Tibial nerve (tissue), 4 donors: ENCODE measurements around the gene TMEM170B. TPM values are rescaled to one million over a fixed set of nuclear protein-coding genes. Genes with fewer than 3 reads are reported as not detected.

Experiments used
- DNase-seq, 2 donors: peaks; one replicate each; pipeline ENCODE4 v3.0.0-alpha.2; 2019; ENCODE audit warnings: low spot score in 2 of 2
- H3K27ac ChIP-seq, 4 donors: fragments of 200-600 bp; sonication (generic) in 3 of 4; one replicate each; pipeline ENCODE4 v1.5.1; 2017 to 2019; ENCODE audit warnings: mild to moderate bottlenecking in 1 of 4
- H3K27me3 ChIP-seq, 2 donors: fragments of 200-600 bp; sonication (generic) in 1 of 2; one replicate each; pipeline versions ENCODE4 v1.5.1 to v1.6.0; 2017 to 2019
- H3K36me3 ChIP-seq, 3 donors: fragments of 200-600 bp; sonication (generic); one replicate each; pipeline ENCODE4 v1.5.1; 2018 to 2019
- H3K4me1 ChIP-seq, 4 donors: fragments of 200-600 bp; sonication (generic) in 3 of 4; one replicate each; pipeline ENCODE4 v1.5.1; 2017 to 2019
- H3K4me3 ChIP-seq, 4 donors: fragments of 200-600 bp; sonication (generic) in 3 of 4; one replicate each; pipeline ENCODE4 v1.5.1; 2017 to 2019; ENCODE audit warnings: mild to moderate bottlenecking in 1 of 4, moderate library complexity in 1 of 4
- H3K9me3 ChIP-seq, 4 donors: fragments of 200-600 bp; sonication (generic) in 3 of 4; one replicate each; pipeline ENCODE4 v1.5.1; 2017 to 2019
- EP300 ChIP-seq, 2 donors: sonication (generic); formaldehyde crosslinking; IDR thresholded peaks; one replicate each; pipeline ENCODE4 v1.6.1; 2017; ENCODE audit warnings: antibody characterized with exemption in 2 of 2, mild to moderate bottlenecking in 1 of 2
- POLR2A ChIP-seq, 2 donors: fragments of 450-650 bp; IDR thresholded peaks; one replicate each; pipeline ENCODE4 v1.6.1; 2017; ENCODE audit warnings: antibody characterized with exemption in 2 of 2, mild to moderate bottlenecking in 2 of 2, moderate library complexity in 2 of 2
- WGBS, 2 donors: methylation state at CpG; one replicate each; pipeline ENCODE4 v1.1.5; 2018; 5-methylcytosine and 5-hydroxymethylcytosine counted together
- total RNA-seq, 4 donors: library from RNA; depleted of rRNA; stranded (reverse); fragments of >200 nt; gene quantifications; one replicate each; pipeline ENCODE4 v1.1.0, GENCODE V29; 2016
- TF ChIP-seq, protein P1 (sequence below), 5 experiments: fragments of 200-600 bp in 3 of 5; fragments of 450-650 bp in 2 of 5; sonication (generic) in 3 of 5; IDR thresholded peaks; one replicate each; pipeline ENCODE4 v1.5.1; 2016 to 2019; ENCODE audit warnings: antibody characterized with exemption in 5 of 5, mild to moderate bottlenecking in 3 of 5, moderate library complexity in 2 of 5

TMEM170B gene
- total RNA-seq, 4 donors from 2014 or later, result 6.1 to 8.7 (median 7.4) TPM

DNA sequence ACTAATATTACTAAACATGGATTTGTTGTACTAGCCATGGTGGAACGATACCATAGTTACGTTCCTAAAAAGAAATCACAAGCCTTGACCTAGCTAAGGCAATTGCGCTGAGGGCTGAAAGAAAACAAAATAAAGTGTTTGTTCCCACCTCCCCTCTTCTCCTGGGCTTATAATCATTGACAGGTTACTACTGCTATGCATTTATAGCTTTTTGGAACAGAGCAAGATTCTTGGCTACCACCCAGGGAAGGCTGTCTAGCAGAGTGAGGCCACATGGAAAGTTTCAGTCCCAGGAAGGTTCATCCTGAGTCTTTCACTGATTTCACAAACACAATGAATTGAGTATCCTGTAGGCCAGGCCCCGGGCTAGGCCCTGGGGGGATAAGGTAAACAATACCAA, 84.6 kb downstream of the TMEM170B start:
- peaks cover 0 to 4% (median 0%) of the 10 kb centered on the region in 4 donors for H3K4me1 ChIP-seq
- H3K27me3 ChIP-seq, result no peaks in the 10 kb centered on the region
- no peaks in the 10 kb centered on the region for H3K36me3 ChIP-seq
- H3K4me3 ChIP-seq, result no peak overlapping the region
- TF ChIP-seq, protein P1, sequence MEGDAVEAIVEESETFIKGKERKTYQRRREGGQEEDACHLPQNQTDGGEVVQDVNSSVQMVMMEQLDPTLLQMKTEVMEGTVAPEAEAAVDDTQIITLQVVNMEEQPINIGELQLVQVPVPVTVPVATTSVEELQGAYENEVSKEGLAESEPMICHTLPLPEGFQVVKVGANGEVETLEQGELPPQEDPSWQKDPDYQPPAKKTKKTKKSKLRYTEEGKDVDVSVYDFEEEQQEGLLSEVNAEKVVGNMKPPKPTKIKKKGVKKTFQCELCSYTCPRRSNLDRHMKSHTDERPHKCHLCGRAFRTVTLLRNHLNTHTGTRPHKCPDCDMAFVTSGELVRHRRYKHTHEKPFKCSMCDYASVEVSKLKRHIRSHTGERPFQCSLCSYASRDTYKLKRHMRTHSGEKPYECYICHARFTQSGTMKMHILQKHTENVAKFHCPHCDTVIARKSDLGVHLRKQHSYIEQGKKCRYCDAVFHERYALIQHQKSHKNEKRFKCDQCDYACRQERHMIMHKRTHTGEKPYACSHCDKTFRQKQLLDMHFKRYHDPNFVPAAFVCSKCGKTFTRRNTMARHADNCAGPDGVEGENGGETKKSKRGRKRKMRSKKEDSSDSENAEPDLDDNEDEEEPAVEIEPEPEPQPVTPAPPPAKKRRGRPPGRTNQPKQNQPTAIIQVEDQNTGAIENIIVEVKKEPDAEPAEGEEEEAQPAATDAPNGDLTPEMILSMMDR (IDR thresholded peaks at IDR 0.05), result no peak
- TF ChIP-seq EP300 (IDR thresholded peaks at IDR 0.05), result no peak
- no peak for TF ChIP-seq POLR2A (IDR thresholded peaks at IDR 0.05)
- 79 to 86% methylated on average over 4 of the region's 4 CpGs for WGBS, 2 donors
- no peaks in the 10 kb centered on the region for H3K9me3 ChIP-seq
- no peak for DNase-seq
- H3K27ac ChIP-seq, result no peak overlapping the region

DNA sequence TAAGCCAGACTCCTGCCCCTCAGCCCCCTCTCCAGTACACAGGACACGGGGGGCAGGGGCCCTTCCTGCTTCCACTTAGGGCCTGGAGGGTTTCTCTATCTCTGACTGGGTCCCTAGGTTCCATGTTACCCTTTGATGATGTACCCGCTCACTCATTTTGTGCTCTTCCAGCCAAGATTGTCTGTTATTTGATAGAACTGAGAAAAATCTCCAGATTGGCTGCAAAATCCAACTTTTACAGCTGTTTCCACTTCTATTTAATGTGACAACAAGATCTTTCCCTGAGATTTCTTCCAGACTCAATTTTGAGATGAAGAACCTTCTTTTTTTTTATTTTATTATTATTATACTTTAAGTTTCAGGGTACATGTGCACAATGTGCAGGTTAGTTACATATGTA, 85.7 kb downstream of the TMEM170B start:
- Histone ChIP-seq H3K27me3 (no peaks in the 10 kb centered on the region), H3K4me3 (no peak overlapping the region), H3K4me1 (peaks cover 0 to 4% (median 0%) of the 10 kb centered on the region in 4 donors), H3K27ac (no peak overlapping the region), H3K9me3 (no peaks in the 10 kb centered on the region), H3K36me3 (no peaks in the 10 kb centered on the region)
- TF ChIP-seq EP300 (IDR thresholded peaks at IDR 0.05), result no peak
- TF ChIP-seq POLR2A (IDR thresholded peaks at IDR 0.05), result no peak
- TF ChIP-seq, protein P1 (IDR thresholded peaks at IDR 0.05), result no peak
- no peak for DNase-seq
- 91 to 98% methylated on average over 2 of the region's 2 CpGs for WGBS, 2 donors

DNA sequence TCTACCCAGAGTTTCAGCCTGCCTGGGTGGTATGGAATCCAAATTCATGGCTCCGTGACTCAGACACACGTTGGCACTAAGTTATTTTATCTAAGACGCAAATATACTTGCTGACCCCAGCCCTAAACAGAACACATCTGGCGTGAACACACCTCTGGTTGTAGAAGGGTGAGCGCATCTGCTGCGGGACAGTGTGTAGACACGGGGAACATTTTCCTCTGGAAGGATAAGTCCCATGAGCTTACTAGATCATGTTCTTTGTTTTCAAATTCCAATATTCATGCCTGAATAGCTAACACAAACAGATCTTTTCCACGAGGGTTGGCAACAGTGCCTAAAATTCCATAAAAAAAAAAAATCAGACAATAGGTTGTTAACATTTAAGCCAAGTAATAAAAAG, 87.8 kb downstream of the TMEM170B start:
- H3K4me3 ChIP-seq, result no peak overlapping the region
- DNase-seq, result no peak
- H3K4me1 ChIP-seq, result peaks cover 0 to 4% (median 0%) of the 10 kb centered on the region in 4 donors
- TF ChIP-seq POLR2A (IDR thresholded peaks at IDR 0.05) (no peak), EP300 (IDR thresholded peaks at IDR 0.05) (no peak)
- TF ChIP-seq, protein P1 (IDR thresholded peaks at IDR 0.05), result no peak
- H3K27me3 ChIP-seq, result no peaks in the 10 kb centered on the region
- WGBS, 2 donors, result 50 to 69% methylated on average over 8 of the region's 8 CpGs
- no peaks in the 10 kb centered on the region for H3K9me3 ChIP-seq
- H3K36me3 ChIP-seq, result no peaks in the 10 kb centered on the region
- H3K27ac ChIP-seq, result no peak overlapping the region

DNA sequence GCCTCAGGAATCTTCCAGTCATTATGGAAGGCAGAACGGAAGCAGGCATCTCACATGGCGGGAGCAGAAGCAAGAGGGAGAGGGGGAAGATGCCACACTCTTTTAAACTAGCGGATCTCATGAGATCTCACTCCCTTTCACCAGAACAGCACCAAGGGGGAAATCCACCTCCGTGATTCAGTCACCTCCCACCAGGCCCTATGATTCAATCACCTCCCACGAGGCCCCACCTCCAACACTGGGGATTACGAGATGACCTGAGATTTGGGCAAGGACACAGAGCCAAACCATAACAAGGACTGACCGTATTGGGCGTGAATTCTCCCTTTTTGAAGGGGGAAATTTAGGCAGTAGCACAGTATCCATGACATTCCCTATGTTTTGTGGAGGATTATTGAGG, 88.8 kb downstream of the TMEM170B start:
- DNase-seq, result no peak
- WGBS, 2 donors, result 91 to 95% methylated on average over 8 of the region's 8 CpGs
- Histone ChIP-seq H3K4me1 (peaks cover 0 to 4% (median 0%) of the 10 kb centered on the region in 4 donors), H3K36me3 (no peaks in the 10 kb centered on the region), H3K9me3 (no peaks in the 10 kb centered on the region), H3K4me3 (no peak overlapping the region), H3K27me3 (no peaks in the 10 kb centered on the region), H3K27ac (no peak overlapping the region)
- TF ChIP-seq EP300 (IDR thresholded peaks at IDR 0.05) (no peak), POLR2A (IDR thresholded peaks at IDR 0.05) (no peak)
- TF ChIP-seq, protein P1 (IDR thresholded peaks at IDR 0.05), result no peak

DNA sequence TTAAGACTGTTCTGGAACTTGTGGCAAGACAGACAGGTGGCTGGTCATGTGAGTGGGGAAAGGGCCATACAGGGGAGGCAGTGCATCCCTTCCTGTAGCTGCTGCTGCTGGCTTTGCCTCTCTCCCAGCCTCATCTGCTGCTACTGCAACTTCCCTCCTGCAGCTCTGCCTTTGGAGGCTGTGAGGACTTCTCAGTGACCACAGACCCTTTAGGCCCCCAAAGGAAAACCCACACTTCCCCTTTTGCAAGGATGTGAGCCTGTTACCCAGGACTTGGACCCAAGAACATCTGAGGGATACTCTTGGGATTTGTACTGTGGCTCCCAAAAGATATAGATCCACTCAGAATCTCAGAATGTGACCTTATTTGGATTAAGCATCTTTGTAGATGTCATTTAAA, 91.0 kb downstream of the TMEM170B start:
- Histone ChIP-seq H3K27me3 (no peaks in the 10 kb centered on the region), H3K36me3 (no peaks in the 10 kb centered on the region), H3K27ac (no peak overlapping the region), H3K4me3 (no peak overlapping the region), H3K4me1 (peaks cover 0 to 9% (median 0%) of the 10 kb centered on the region in 4 donors), H3K9me3 (no peaks in the 10 kb centered on the region)
- DNase-seq, result no peak
- TF ChIP-seq, protein P1 (IDR thresholded peaks at IDR 0.05), result no peak
- TF ChIP-seq POLR2A (IDR thresholded peaks at IDR 0.05) (no peak), EP300 (IDR thresholded peaks at IDR 0.05) (no peak)
